ENCODE data around the gene TUBGCP2. TPM values are rescaled to one million over a fixed set of nuclear protein-coding genes. Genes with fewer than 3 reads are reported as not detected.

TUBGCP2 gene
- total RNA-seq, 4 donors from 2014 or later = 37.5 to 68.3 (median 47.6) TPM

DNA sequence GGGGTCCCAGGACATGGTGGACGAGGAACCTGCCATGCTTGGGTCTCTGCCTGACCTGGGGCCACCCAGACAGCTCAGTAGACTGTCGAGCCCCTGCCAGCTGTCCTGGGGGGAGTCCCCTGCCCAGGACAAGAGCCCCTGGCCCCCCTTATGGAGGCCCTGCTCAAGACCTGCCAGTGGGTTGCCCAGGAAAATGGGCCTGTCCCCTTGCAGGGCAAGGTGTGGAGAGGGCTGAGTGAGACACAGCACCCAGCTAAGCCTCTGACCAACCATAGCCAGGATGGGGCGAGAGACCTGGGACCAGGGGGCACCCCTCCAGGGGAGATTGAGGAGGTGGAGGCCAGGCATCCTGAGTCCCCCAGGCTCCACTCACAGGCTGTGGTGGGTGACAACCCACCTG is 47.3 kb upstream of the TUBGCP2 start:
- DNase-seq = no peak
- no peak overlapping the region for H3K4me3 ChIP-seq
- 100% methylated on average over 3 of the region's 3 CpGs; no CpG with 5 or more reads in 1 of the 2 donors for WGBS, 2 donors (ENCODE audit: low coverage in 1 of 2)
- no peaks in the 10 kb centered on the region for H3K36me3 ChIP-seq
- TF ChIP-seq, protein P1, sequence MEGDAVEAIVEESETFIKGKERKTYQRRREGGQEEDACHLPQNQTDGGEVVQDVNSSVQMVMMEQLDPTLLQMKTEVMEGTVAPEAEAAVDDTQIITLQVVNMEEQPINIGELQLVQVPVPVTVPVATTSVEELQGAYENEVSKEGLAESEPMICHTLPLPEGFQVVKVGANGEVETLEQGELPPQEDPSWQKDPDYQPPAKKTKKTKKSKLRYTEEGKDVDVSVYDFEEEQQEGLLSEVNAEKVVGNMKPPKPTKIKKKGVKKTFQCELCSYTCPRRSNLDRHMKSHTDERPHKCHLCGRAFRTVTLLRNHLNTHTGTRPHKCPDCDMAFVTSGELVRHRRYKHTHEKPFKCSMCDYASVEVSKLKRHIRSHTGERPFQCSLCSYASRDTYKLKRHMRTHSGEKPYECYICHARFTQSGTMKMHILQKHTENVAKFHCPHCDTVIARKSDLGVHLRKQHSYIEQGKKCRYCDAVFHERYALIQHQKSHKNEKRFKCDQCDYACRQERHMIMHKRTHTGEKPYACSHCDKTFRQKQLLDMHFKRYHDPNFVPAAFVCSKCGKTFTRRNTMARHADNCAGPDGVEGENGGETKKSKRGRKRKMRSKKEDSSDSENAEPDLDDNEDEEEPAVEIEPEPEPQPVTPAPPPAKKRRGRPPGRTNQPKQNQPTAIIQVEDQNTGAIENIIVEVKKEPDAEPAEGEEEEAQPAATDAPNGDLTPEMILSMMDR (IDR thresholded peaks at IDR 0.05) = no peak
- TF ChIP-seq POLR2AphosphoS5 (IDR thresholded peaks at IDR 0.05) (no peak), EP300 (IDR thresholded peaks at IDR 0.05; ENCODE audit: low read depth) (no peak), POLR2A (IDR thresholded peaks at IDR 0.05) (no peak)
- no peak overlapping the region for H3K27ac ChIP-seq
- in situ Hi-C loops (cut with MboI; ENCODE audit: low pct_ligation_motif_present in 1 of 4, low pct_unique_long_range_greater_than_20kb in 1 of 4, low sequenced_read_pairs in 3 of 4) (no loop called here), intact Hi-C loops (cut with DNase I; ENCODE audit: low total_unique reads) (no loop called here)
- no peaks in the 10 kb centered on the region for H3K9me3 ChIP-seq
- no peaks in the 10 kb centered on the region for H3K27me3 ChIP-seq
- H3K4me1 ChIP-seq = peaks cover 5 to 33% (median 25%) of the 10 kb centered on the region in 4 donors

DNA sequence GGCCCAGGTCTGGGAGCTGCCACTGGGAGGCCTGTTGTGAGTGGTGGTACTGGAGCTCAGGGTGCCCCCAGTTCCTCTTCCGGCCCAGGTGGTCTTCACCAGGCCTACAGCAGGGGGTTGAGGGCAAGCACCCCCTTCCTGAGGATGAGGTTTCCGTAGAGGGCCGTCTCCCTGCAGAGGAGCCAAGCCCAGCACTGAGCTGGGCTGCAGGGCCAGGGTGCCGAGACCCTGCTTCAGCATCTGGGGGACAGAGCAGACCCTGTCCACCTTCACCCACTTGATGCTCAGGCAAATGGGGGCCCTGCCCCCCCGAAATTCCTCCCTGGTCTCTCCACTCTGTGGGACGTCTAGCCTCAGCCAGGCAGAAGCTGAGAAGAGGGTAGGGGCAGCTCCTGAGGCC is 46.6 kb upstream of the TUBGCP2 start:
- H3K9me3 ChIP-seq = no peaks in the 10 kb centered on the region
- in situ Hi-C loops (cut with MboI; ENCODE audit: low pct_ligation_motif_present in 1 of 4, low pct_unique_long_range_greater_than_20kb in 1 of 4, low sequenced_read_pairs in 3 of 4) = no loop called here
- intact Hi-C loops (cut with DNase I; ENCODE audit: low total_unique reads) = no loop called here
- no peaks in the 10 kb centered on the region for H3K27me3 ChIP-seq
- TF ChIP-seq, protein P1 (IDR thresholded peaks at IDR 0.05) = no peak
- TF ChIP-seq EP300 (IDR thresholded peaks at IDR 0.05; ENCODE audit: low read depth) (no peak), POLR2A (IDR thresholded peaks at IDR 0.05) (no peak), POLR2AphosphoS5 (IDR thresholded peaks at IDR 0.05) (no peak)
- no peak overlapping the region for H3K4me3 ChIP-seq
- no peak overlapping the region for H3K27ac ChIP-seq
- no peaks in the 10 kb centered on the region for H3K36me3 ChIP-seq
- 92% methylated on average over 5 of the region's 6 CpGs; no CpG with 5 or more reads in 1 of the 2 donors for WGBS, 2 donors (ENCODE audit: low coverage in 1 of 2)
- peaks cover 5 to 28% (median 22%) of the 10 kb centered on the region in 4 donors for H3K4me1 ChIP-seq
- no peak for DNase-seq

DNA sequence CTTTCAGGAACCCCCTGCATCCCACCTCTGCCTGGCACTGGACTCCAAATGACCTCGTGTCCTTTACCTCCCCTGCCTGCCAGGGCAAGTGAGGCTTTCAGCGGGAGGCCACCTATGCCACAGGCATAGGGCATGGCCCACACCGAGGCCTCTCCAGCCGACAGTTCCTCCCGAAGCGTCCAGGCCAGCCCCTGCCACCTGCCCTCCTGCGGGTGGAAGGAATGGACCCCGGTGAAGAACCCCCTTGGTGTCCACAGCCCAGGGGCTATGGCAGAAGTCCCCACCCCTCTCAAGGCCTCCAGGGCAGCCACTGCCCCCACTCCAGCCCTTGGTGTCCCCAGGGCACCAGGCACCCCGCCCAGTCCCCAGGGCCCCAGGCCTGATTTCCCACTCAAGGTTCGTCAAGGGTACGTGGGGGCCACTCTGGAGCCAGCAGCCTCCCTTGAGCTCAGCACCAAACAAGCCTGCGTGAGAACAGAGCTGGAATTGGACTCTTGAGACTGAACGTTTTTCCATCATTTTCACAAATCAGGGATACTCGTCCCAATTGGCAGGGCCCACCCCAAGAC is 46.1 kb upstream of the TUBGCP2 start:
- Histone ChIP-seq H3K4me3 (no peak overlapping the region), H3K27me3 (no peaks in the 10 kb centered on the region), H3K27ac (no peak overlapping the region), H3K9me3 (no peaks in the 10 kb centered on the region), H3K4me1 (peaks cover 4 to 23% (median 17%) of the 10 kb centered on the region in 4 donors), H3K36me3 (no peaks in the 10 kb centered on the region)
- DNase-seq = no peak
- WGBS, 2 donors (ENCODE audit: low coverage in 1 of 2) = 96% methylated on average over 14 of the region's 14 CpGs; no CpG with 5 or more reads in 1 of the 2 donors
- in situ Hi-C loops (cut with MboI; ENCODE audit: low pct_ligation_motif_present in 1 of 4, low pct_unique_long_range_greater_than_20kb in 1 of 4, low sequenced_read_pairs in 3 of 4) = no loop called here
- intact Hi-C loops (cut with DNase I; ENCODE audit: low total_unique reads) = no loop called here
- TF ChIP-seq EP300 (IDR thresholded peaks at IDR 0.05; ENCODE audit: low read depth) (no peak), POLR2A (IDR thresholded peaks at IDR 0.05) (no peak), POLR2AphosphoS5 (IDR thresholded peaks at IDR 0.05) (no peak)
- TF ChIP-seq, protein P1 (IDR thresholded peaks at IDR 0.05) = no peak

DNA sequence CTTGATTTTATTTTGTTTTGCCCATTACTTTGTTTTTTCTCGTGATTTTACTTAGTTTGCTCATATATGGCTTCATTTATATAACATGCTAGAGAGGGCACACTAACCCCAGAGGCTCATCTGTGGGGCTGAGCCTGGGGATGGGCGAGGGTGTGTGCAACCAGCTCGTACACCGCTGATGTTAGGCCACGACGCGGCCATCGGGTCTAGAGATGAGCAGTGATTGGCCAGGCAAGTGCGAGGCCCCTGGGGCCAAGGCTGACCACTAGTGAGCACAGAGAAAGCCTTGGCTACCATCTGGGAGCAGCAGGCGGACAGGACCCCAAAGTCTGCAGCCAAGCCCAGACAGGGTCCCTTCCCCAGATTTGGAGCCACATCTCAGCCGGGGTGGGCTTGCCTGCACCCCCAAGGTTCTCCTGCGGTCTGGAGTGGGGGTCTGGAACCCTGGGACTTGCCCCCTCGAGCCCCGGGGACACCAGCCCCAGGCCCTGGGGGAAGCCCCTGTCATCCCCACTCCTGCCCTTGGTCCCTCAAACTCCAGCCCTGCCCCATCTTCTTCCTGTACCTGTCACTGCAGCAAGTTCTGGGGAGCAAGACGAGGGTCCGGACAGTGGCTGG is 45.4 kb upstream of the TUBGCP2 start:
- in situ Hi-C loops (cut with MboI; ENCODE audit: low pct_ligation_motif_present in 1 of 4, low pct_unique_long_range_greater_than_20kb in 1 of 4, low sequenced_read_pairs in 3 of 4) = no loop called here
- H3K27me3 ChIP-seq = no peaks in the 10 kb centered on the region

More for the DNA sequence above, 45.4 kb upstream of the TUBGCP2 start:
- intact Hi-C loops (cut with DNase I; ENCODE audit: low total_unique reads) = no loop called here
- no peak for TF ChIP-seq EP300 (IDR thresholded peaks at IDR 0.05; ENCODE audit: low read depth)
- no peak for TF ChIP-seq POLR2A (IDR thresholded peaks at IDR 0.05)
- no peak for TF ChIP-seq POLR2AphosphoS5 (IDR thresholded peaks at IDR 0.05)
- TF ChIP-seq, protein P1 (IDR thresholded peaks at IDR 0.05) = no peak
- DNase-seq = no peak
- WGBS, 2 donors (ENCODE audit: low coverage in 1 of 2) = 67 to 85% methylated on average over 5 to 16 of the region's 16 CpGs
- H3K27ac ChIP-seq = no peak overlapping the region
- H3K4me1 ChIP-seq = peaks cover 0 to 18% (median 15%) of the 10 kb centered on the region in 4 donors
- no peaks in the 10 kb centered on the region for H3K9me3 ChIP-seq
- no peaks in the 10 kb centered on the region for H3K36me3 ChIP-seq
- no peak overlapping the region for H3K4me3 ChIP-seq
